ENCODE data around the gene DLG1. TPM values are rescaled to one million over a fixed set of nuclear protein-coding genes. Genes with fewer than 3 reads are reported as not detected.

The DLG1 gene
- total RNA-seq, 1 experiment from 2014 or later = 89.8 TPM

GRCh38 chr3:196994056-196994455 lies 304.4 kb downstream of the DLG1 start:
- Histone ChIP-seq H3K36me3 (ENCODE audit: control insufficient read depth in 1 of 2, insufficient read depth in 2 of 2, low read length in 2 of 2) (no peaks in the 10 kb centered on the region), H3K27ac (ENCODE audit: low read depth, low read length) (no peak overlapping the region), H2AFZ (ENCODE audit: low read depth, low read length, poor library complexity, severe bottlenecking) (no peak overlapping the region), H3K4me1 (ENCODE audit: control insufficient read depth in 1 of 2, insufficient read depth in 2 of 2, low read length in 2 of 2) (no peaks in the 10 kb centered on the region), H3K9me2 (ENCODE audit: insufficient read depth) (no peaks in the 10 kb centered on the region), H3K4me2 (ENCODE audit: low read length) (no peak overlapping the region), H3K79me2 (ENCODE audit: insufficient read depth, low read length) (no peaks in the 10 kb centered on the region), H3K9ac (ENCODE audit: low read length) (no peak overlapping the region), H4K20me1 (ENCODE audit: insufficient read depth) (no peaks in the 10 kb centered on the region), H3K9me3 (ENCODE audit: control insufficient read depth in 1 of 2, insufficient read depth in 1 of 2, low read depth in 1 of 2, low read length in 2 of 2) (no peaks in the 10 kb centered on the region), H3K27me3 (ENCODE audit: insufficient read depth, low read length) (no peaks in the 10 kb centered on the region), H3K4me3 (replicated peaks in 1 of 2; ENCODE audit: low read depth in 1 of 2, low read length in 2 of 2) (no peak overlapping the region)
- ChIA-PET POLR2A (no interaction called here), RAD21 (ENCODE audit: low non-redundant PET in 1 of 2, low total read pairs in 2 of 2, uncharacterized antibody in 2 of 2, unreplicated experiment in 2 of 2) (no interaction called here), CTCF (no interaction called here)
- intact Hi-C loops (cut with micrococcal nuclease) = no loop called here
- TF ChIP-seq SRF (IDR thresholded peaks at IDR 0.05; ENCODE audit: low read depth) (no peak), RAD21 (IDR thresholded peaks at IDR 0.05; ENCODE audit: low read depth) (no peak), ELF1 (IDR thresholded peaks at IDR 0.05; ENCODE audit: borderline replicate concordance, low read depth) (no peak), YY1 (IDR thresholded peaks at IDR 0.05; ENCODE audit: extremely low read depth, insufficient replicate concordance, low read depth, low read length) (no peak), EGR1 (IDR thresholded peaks at IDR 0.05; ENCODE audit: low read depth) (no peak), ZFX (IDR thresholded peaks at IDR 0.05) (no peak), SIN3A (IDR thresholded peaks at IDR 0.05; ENCODE audit: low read depth) (no peak)
- TF ChIP-seq, protein P1, sequence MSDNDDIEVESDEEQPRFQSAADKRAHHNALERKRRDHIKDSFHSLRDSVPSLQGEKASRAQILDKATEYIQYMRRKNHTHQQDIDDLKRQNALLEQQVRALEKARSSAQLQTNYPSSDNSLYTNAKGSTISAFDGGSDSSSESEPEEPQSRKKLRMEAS (IDR thresholded peaks at IDR 0.05) = no peak
- no TSS peak for BruUV-seq (replicated peaks)
- no peak for DNase-seq (ENCODE audit: low read depth, low spot score)
- ATAC-seq = no peak

Small RNA genes within 50 kb of the gene (microRNA-seq; reads per million reads assigned to microRNA genes)
- not detected for gene MIR4797 (ENCODE audit: borderline number of aligned reads)

Data from HCT116 (cell line).